Heart left ventricle (tissue), 16 donors: ENCODE results near the gene ZNF76. TPM values are rescaled to one million over a fixed set of nuclear protein-coding genes. Genes with fewer than 3 reads are reported as not detected.

Experiments used
- ATAC-seq, 4 donors: fragments of 200-7000 bp; cut with Tn5 transposase; one replicate each; pipeline ENCODE4 v1.9.1; 2020 to 2022; ENCODE audit warnings: moderate library complexity in 4 of 4, mild to moderate bottlenecking in 3 of 4, moderate number of reproducible peaks in 1 of 4
- DNase-seq, 5 donors: peaks; one replicate each; pipeline ENCODE4 v3.0.0-alpha.2; 2020
- H3K27ac ChIP-seq, 12 donors: fragments of 200-600 bp; sonication (generic) in 4 of 12; one replicate each; pipeline versions ENCODE4 v1.5.0 to v1.8.0; 2016 to 2022; ENCODE audit warnings: mild to moderate bottlenecking in 2 of 12
- H3K27me3 ChIP-seq, 9 donors: fragments of 200-600 bp; sonication (generic) in 2 of 9; one replicate each; pipeline versions ENCODE4 v1.5.1 to v1.8.0; 2016 to 2022; ENCODE audit warnings: mild to moderate bottlenecking in 3 of 9
- H3K36me3 ChIP-seq, 9 donors: fragments of 200-600 bp; sonication (generic) in 2 of 9; one replicate each; pipeline versions ENCODE4 v1.5.0 to v1.8.0; 2018 to 2022; ENCODE audit warnings: mild to moderate bottlenecking in 2 of 9
- H3K4me1 ChIP-seq, 12 donors: fragments of 200-600 bp; sonication (generic) in 4 of 12; one replicate each; pipeline versions ENCODE4 v1.5.0 to v1.8.0; 2016 to 2022; ENCODE audit warnings: mild to moderate bottlenecking in 3 of 12
- H3K4me3 ChIP-seq, 12 donors: fragments of 200-600 bp; sonication (generic) in 4 of 12; one replicate each; pipeline versions ENCODE4 v1.5.0 to v1.8.0; 2017 to 2022; ENCODE audit warnings: mild to moderate bottlenecking in 9 of 12, moderate library complexity in 4 of 12
- H3K9me3 ChIP-seq, 12 donors: fragments of 200-600 bp; sonication (generic) in 4 of 12; one replicate each; pipeline versions ENCODE4 v1.5.0 to v1.8.0; 2016 to 2022; ENCODE audit warnings: mild to moderate bottlenecking in 1 of 12
- CTCF ChIP-seq, 12 donors: fragments of 200-600 bp; sonication (generic) in 4 of 12; IDR thresholded peaks; one replicate each; pipeline versions ENCODE4 v1.5.0 to v1.8.0; 2018 to 2022; ENCODE audit warnings: antibody characterized with exemption in 12 of 12, mild to moderate bottlenecking in 5 of 12
- POLR2A ChIP-seq, 2 donors: fragments of 450-650 bp; IDR thresholded peaks; one replicate each; pipeline ENCODE4 v1.6.1; 2017; ENCODE audit warnings: antibody characterized with exemption in 2 of 2, mild to moderate bottlenecking in 2 of 2, moderate library complexity in 2 of 2
- WGBS, 4 donors: extraction: QIAGEN DNeasy Blood & Tissue Kit in 2 of 4; methylation state at CpG; one replicate each; pipeline versions ENCODE4 v1.1.5 to v1.1.7; 2013 to 2018; 5-methylcytosine and 5-hydroxymethylcytosine counted together
- intact Hi-C, 10 donors: fragments of 100-400 bp; cut with DNase I; formaldehyde crosslinking; loops; one replicate each; pipeline versions ENCODE4 v1.11.1 to v1.14.2; 2022
- polyA plus RNA-seq, 2 donors: library from polyadenylated mRNA; stranded (reverse); fragments of 200-250 nt; gene quantifications; one replicate each; pipeline ENCODE4 v1.2.3, GENCODE V29; 2013
- total RNA-seq, 9 donors: library from RNA; depleted of rRNA in 2 of 9; stranded (reverse); fragments of >200 nt in 2 of 9; fragmentation: NEBNext Ultra II Directional in 3 of 9; extraction: Animal tissue kit (Norgen Biotek cat#: 25700) in 3 of 9; gene quantifications; one replicate each; pipeline versions ENCODE4 v1.1.0 to v1.2.4, GENCODE V29; 2016 to 2023
- donor health status: ischemic (EF 13 %, LVEDD 7.1; RV severe dilation, severe dysfunction).
- donor health status: healthy with polysubstance abuse.
- donor health status: DM: no; HTN: yes; CAD: no.
- donor health status: DM: no; HTN: no; CAD: no.
- donor health status: ischemic (EF 25% LVEDD 6.9; RV normal size, moderate dysfunction).
- donor health status: ischemic (EF 25% LVEDD 5.7; RV mildly dilated, moderate dysfunction).
- donor health status: healthy.
- donor health status: DM: yes; HTN: yes; CAD: no.
- donor health status: ischemic (EF 35%, LVEDD 5.7; RV mildly dilated, moderate dysfunction).
- donor health status: nonischemic (EF 11% LVEDD 7.7; RV severe dilation, severe dysfunction).
- donor health status: DM: yes; HTN: yes; CAD: no.
- donor health status: PGD.
- donor health status: ischemic (EF 29% LVEDD 5.4; RV normal size, mild dysfunction).
- donor health status: nonischemic (EF 23%, LVEDD 6.1; RV moderate dilation, normal function).

Gene ZNF76
- total and polyA plus RNA-seq, 11 donors = 20.2 to 46.1 (median 33.0) TPM

- H3K4me3 ChIP-seq = no peak overlapping the region
- H3K4me1 ChIP-seq = peaks cover 0 to 7% (median 0%) of the 10 kb centered on the region in 12 donors
- intact Hi-C loops = loop anchor here in 1 of 10 donors (5.0 kb wide), 1 partner anchor 34 kb away; no protein-coding TSS in a partner anchor
- no peak overlapping the region for H3K27ac ChIP-seq
- TF ChIP-seq CTCF (IDR thresholded peaks at IDR 0.05) = no peak
- TF ChIP-seq POLR2A (IDR thresholded peaks at IDR 0.05) = no peak
- H3K36me3 ChIP-seq = peaks cover 0 to 100% (median 96%) of the 10 kb centered on the region in 9 donors
- no peaks in the 10 kb centered on the region for H3K9me3 ChIP-seq
- DNase-seq (no peak), ATAC-seq (peak in 1 of 4 donors; percentile 7)
- H3K27me3 ChIP-seq = no peaks in the 10 kb centered on the region
- whole genome bisulfite sequencing, 4 donors = 92 to 95% (median 94%) methylated on average over 10 to 12 of the region's 12 CpGs
Measured at GRCh38 chr6:35287671-35288396, 28.3 kb downstream of the ZNF76 start.

- TF ChIP-seq POLR2A (IDR thresholded peaks at IDR 0.05) = no peak
- no peak for TF ChIP-seq CTCF (IDR thresholded peaks at IDR 0.05)
- Histone ChIP-seq H3K4me1 (peaks cover 0 to 7% (median 0%) of the 10 kb centered on the region in 12 donors), H3K27ac (no peak overlapping the region), H3K9me3 (no peaks in the 10 kb centered on the region), H3K4me3 (no peak overlapping the region), H3K27me3 (no peaks in the 10 kb centered on the region), H3K36me3 (peaks cover 0 to 100% (median 96%) of the 10 kb centered on the region in 9 donors)
- no peak for ATAC-seq
- DNase-seq = no peak
- intact Hi-C loops = loop anchor here in 1 of 10 donors (5.0 kb wide), 1 partner anchor 33 kb away; no protein-coding TSS in a partner anchor
- WGBS, 4 donors = 72 to 75% (median 73%) methylated on average over 4 of the region's 4 CpGs
Measured at GRCh38 chr6:35288834-35289233, 29.3 kb downstream of the ZNF76 start.

- Histone ChIP-seq H3K4me1 (peaks cover 0 to 7% (median 0%) of the 10 kb centered on the region in 12 donors), H3K4me3 (no peak overlapping the region), H3K27me3 (no peaks in the 10 kb centered on the region), H3K36me3 (peaks cover 0 to 94% (median 88%) of the 10 kb centered on the region in 9 donors), H3K27ac (no peak overlapping the region), H3K9me3 (no peaks in the 10 kb centered on the region)
- 94 to 97% (median 96%) methylated on average over 13 of the region's 13 CpGs for WGBS, 4 donors
- intact Hi-C loops = loop anchor here in 3 of 10 donors (5.0 kb wide), 1 partner anchor 36 kb away; no protein-coding TSS in a partner anchor
- no peak for DNase-seq
- ATAC-seq = no peak
- TF ChIP-seq CTCF (IDR thresholded peaks at IDR 0.05) = no peak
- no peak for TF ChIP-seq POLR2A (IDR thresholded peaks at IDR 0.05)
Measured at GRCh38 chr6:35291491-35291890, 32.0 kb downstream of the ZNF76 start.

GRCh38 chr6:35292494-35292893 is 33.0 kb downstream of the ZNF76 start:
- WGBS, 4 donors = 72 to 82% (median 77%) methylated on average over 14 to 15 of the region's 15 CpGs
- no peak overlapping the region for H3K27ac ChIP-seq
- DNase-seq = no peak
- TF ChIP-seq CTCF (IDR thresholded peaks at IDR 0.05) (no peak), POLR2A (IDR thresholded peaks at IDR 0.05) (no peak)
- H3K4me3 ChIP-seq = no peak overlapping the region
- H3K4me1 ChIP-seq = peaks cover 0 to 16% (median 6%) of the 10 kb centered on the region in 12 donors
- H3K36me3 ChIP-seq = peaks cover 0 to 85% (median 78%) of the 10 kb centered on the region in 9 donors
- no peaks in the 10 kb centered on the region for H3K9me3 ChIP-seq
- intact Hi-C loops = loop anchor here in 3 of 10 donors (5.0 kb wide), 1 partner anchor 35 kb away; no protein-coding TSS in a partner anchor
- H3K27me3 ChIP-seq = no peaks in the 10 kb centered on the region
- no peak for ATAC-seq
